ENCODE data around the gene PLEKHA1. TPM values are rescaled to one million over a fixed set of nuclear protein-coding genes. Genes with fewer than 3 reads are reported as not detected.

The PLEKHA1 gene
- total RNA-seq, 4 donors from 2014 or later = 51.4 to 101 (median 62.1) TPM

DNA sequence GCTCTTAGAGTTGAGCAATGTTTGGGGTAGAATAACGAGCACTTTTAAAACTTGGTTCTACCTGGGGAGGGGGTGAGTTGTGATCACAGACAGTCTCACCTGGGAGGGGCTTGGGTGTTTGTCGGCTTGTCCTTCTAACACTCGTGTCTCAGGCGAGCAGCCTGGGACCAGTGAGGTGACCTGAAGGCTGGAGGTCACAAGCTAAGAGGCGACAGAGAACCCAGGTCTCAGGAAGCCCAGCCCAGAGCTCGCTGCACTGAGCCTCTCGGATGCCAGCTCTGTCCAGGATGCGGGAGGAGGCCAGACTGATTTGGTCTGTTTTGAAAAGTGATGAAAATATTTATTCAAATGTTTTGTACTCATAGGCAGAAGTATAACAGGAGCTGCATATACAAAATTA, 98.6 kb downstream of the PLEKHA1 start:
- H3K4me1 ChIP-seq = peaks cover 51 to 68% (median 64%) of the 10 kb centered on the region in 4 donors
- H3K27ac ChIP-seq (replicated peaks in 1 of 4) = no peak overlapping the region
- H3K36me3 ChIP-seq = peaks cover 0 to 4% (median 0%) of the 10 kb centered on the region in 4 donors
- DNase-seq (ENCODE audit: extremely low spot score) = no peak
- H3K4me3 ChIP-seq = no peak overlapping the region
- no peak for TF ChIP-seq POLR2A (IDR thresholded peaks at IDR 0.05; ENCODE audit: low read depth)
- TF ChIP-seq, protein P1, sequence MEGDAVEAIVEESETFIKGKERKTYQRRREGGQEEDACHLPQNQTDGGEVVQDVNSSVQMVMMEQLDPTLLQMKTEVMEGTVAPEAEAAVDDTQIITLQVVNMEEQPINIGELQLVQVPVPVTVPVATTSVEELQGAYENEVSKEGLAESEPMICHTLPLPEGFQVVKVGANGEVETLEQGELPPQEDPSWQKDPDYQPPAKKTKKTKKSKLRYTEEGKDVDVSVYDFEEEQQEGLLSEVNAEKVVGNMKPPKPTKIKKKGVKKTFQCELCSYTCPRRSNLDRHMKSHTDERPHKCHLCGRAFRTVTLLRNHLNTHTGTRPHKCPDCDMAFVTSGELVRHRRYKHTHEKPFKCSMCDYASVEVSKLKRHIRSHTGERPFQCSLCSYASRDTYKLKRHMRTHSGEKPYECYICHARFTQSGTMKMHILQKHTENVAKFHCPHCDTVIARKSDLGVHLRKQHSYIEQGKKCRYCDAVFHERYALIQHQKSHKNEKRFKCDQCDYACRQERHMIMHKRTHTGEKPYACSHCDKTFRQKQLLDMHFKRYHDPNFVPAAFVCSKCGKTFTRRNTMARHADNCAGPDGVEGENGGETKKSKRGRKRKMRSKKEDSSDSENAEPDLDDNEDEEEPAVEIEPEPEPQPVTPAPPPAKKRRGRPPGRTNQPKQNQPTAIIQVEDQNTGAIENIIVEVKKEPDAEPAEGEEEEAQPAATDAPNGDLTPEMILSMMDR (IDR thresholded peaks at IDR 0.05) = no peak
- TF ChIP-seq POLR2AphosphoS5 (IDR thresholded peaks at IDR 0.05) = no peak
- TF ChIP-seq EP300 (IDR thresholded peaks at IDR 0.05) = no peak
- H3K9me3 ChIP-seq = no peaks in the 10 kb centered on the region
- WGBS = 89% methylated on average over 8 of the region's 8 CpGs
- intact Hi-C loops (cut with DNase I) = no loop called here
- H3K27me3 ChIP-seq = no peaks in the 10 kb centered on the region

DNA sequence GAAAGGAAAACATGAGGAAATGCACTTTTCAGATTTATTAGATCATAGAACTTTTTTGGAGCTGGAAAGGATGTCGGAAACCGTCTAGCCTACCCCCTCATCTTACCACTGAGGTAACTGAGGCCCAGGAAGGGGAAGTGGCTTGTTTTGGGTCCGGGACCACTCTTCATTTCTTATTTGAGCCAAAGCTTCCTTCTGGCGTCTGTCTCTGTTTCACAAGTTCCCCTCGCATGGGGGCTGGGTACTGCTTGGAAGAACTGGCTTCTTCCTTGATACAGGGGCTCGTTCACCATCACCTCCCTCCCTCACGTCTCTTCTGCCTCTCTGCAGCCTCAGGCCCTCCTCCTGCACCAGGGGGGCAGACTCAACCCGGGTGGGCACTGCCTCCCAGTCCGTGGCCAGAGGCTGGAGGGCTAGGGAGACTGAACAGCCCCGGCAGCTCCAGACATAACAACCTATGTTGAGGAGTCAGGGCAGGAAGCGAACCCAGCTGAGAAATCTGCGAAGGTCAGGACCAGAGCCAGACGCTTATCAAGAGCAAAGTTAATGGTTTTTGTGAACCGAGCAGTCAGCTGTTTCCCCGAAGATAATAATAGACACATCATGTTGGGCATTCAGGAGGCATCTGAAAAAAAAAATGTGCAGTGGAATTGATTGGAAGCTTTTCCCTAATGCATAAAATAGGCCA, 99.8 kb downstream of the PLEKHA1 start:
- Histone ChIP-seq H3K4me3 (no peak overlapping the region), H3K9me3 (no peaks in the 10 kb centered on the region), H3K27me3 (no peaks in the 10 kb centered on the region), H3K4me1 (peaks cover 40 to 65% (median 57%) of the 10 kb centered on the region in 4 donors), H3K27ac (replicated peaks in 1 of 4) (peak overlapping the region; percentile 58 to 78 (median 58)), H3K36me3 (peaks cover 0 to 4% (median 0%) of the 10 kb centered on the region in 4 donors)
- WGBS = 41% methylated on average over 15 of the region's 15 CpGs
- TF ChIP-seq EP300 (IDR thresholded peaks at IDR 0.05) = no peak
- TF ChIP-seq, protein P1 (IDR thresholded peaks at IDR 0.05) = no peak
- TF ChIP-seq POLR2A (IDR thresholded peaks at IDR 0.05; ENCODE audit: low read depth) = no peak
- TF ChIP-seq POLR2AphosphoS5 (IDR thresholded peaks at IDR 0.05) = no peak
- no peak for DNase-seq (ENCODE audit: extremely low spot score)
- intact Hi-C loops (cut with DNase I) = no loop called here

DNA sequence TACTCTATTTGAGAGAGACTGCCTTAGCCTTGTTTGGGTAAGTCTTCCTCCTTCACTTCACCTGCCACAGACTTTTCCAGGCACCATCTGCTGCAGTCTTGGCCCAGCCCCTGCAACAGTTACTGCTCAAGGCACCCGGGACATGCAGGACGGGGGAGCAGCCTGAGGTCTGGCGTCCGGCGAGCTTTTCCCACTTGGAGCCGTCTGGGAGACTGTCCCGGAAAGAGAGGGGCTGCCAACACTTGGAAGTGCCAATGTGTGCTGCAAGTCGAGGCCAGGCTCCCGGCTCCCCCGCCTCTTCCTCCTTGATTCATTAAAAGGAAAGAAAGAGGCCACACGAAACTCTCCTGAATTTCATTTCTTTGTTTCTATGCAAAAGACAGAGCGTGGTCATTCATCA, 100.6 kb downstream of the PLEKHA1 start:
- peaks cover 0 to 4% (median 0%) of the 10 kb centered on the region in 4 donors for H3K36me3 ChIP-seq
- peak overlapping the region; percentile 20 to 26 (median 20) for H3K4me3 ChIP-seq
- H3K27ac ChIP-seq (replicated peaks in 1 of 4) = peak overlapping the region; percentile 58 to 78 (median 58)
- 28% methylated on average over 12 of the region's 12 CpGs for WGBS
- no peak for DNase-seq (ENCODE audit: extremely low spot score)
- peaks cover 33 to 62% (median 50%) of the 10 kb centered on the region in 4 donors for H3K4me1 ChIP-seq
- no peaks in the 10 kb centered on the region for H3K27me3 ChIP-seq
- TF ChIP-seq POLR2AphosphoS5 (IDR thresholded peaks at IDR 0.05) (peak in 1 of 2 donors; percentile 7), POLR2A (IDR thresholded peaks at IDR 0.05; ENCODE audit: low read depth) (no peak)
- intact Hi-C loops (cut with DNase I) = no loop called here
- no peaks in the 10 kb centered on the region for H3K9me3 ChIP-seq

DNA sequence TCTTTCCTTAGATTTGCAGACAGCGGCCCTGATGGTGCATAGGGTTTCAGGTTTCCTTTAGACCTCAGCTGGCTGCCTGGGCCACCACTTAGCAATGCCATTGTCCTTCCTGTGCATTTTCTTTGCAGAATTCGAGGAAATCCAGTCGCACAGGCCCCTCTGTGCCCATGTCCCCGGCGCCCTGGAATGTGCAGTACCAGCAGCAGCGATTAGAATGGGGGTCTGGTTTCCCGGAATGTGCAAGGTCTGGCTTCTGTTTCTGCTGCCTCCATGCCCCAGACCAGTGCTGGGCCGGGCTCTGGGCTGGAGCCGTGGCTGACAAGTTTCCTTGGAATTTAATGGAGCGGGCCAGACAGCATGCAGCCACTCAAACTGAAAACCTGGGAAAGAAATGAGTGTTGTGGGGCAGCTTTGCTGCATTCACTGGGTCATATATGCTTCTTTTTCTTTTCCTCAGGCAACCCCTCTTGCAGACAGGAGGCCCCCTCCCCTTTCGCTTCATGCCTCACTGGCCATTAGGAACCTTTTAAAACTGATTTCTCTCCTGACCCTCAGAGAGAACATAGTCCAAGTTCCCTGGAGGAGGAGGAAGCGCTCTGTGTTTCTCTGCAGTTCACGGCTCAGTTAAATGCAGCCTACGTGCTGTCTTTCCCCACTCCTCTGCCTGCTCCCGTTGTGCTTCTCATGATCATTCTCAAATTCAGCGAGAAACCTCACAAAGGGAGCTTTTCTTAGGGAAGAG, 101.3 kb downstream of the PLEKHA1 start:
- H3K4me3 ChIP-seq = peak overlapping the region in 3 of 4 donors; percentile 20 to 21 (median 20)
- H3K4me1 ChIP-seq = peaks cover 31 to 64% (median 51%) of the 10 kb centered on the region in 4 donors
- H3K27me3 ChIP-seq = no peaks in the 10 kb centered on the region
- WGBS = 47% methylated on average over 10 of the region's 16 CpGs
- DNase-seq (ENCODE audit: extremely low spot score) = no peak
- H3K36me3 ChIP-seq = peaks cover 0 to 4% (median 0%) of the 10 kb centered on the region in 4 donors
- no peaks in the 10 kb centered on the region for H3K9me3 ChIP-seq
- H3K27ac ChIP-seq (replicated peaks in 1 of 4) = peak overlapping the region; percentile 58 to 78 (median 58)
- intact Hi-C loops (cut with DNase I) = no loop called here
- TF ChIP-seq EP300 (IDR thresholded peaks at IDR 0.05) (no peak), POLR2AphosphoS5 (IDR thresholded peaks at IDR 0.05) (no peak), POLR2A (IDR thresholded peaks at IDR 0.05; ENCODE audit: low read depth) (no peak)
- TF ChIP-seq, protein P1 (IDR thresholded peaks at IDR 0.05) = no peak

DNA sequence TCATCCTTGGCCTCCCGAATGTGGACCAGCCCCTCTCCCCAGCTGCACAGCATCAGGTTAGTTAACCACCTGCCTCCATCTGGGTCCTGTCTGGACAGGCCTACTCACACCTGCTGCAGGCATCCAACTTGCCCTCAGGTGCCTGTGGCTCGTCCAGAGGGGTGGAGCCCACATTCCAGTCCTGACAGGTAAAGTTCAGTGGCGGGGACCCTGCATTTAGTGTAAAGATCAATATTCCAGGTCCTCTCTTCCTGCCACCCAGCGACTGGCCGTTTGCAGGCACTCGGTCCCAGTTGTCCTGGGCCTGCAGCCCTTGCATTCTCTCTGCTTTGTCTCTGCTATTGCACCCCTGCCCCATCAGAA, 101.8 kb downstream of the PLEKHA1 start:
- DNase-seq (ENCODE audit: extremely low spot score) = no peak
- 93% methylated on average over 6 of the region's 6 CpGs for WGBS
- Histone ChIP-seq H3K27me3 (no peaks in the 10 kb centered on the region), H3K4me3 (no peak overlapping the region), H3K27ac (replicated peaks in 1 of 4) (peak overlapping the region; percentile 34 to 78 (median 58)), H3K36me3 (peaks cover 0 to 4% (median 0%) of the 10 kb centered on the region in 4 donors), H3K4me1 (peaks cover 31 to 64% (median 51%) of the 10 kb centered on the region in 4 donors), H3K9me3 (no peaks in the 10 kb centered on the region)
- TF ChIP-seq, protein P1 (IDR thresholded peaks at IDR 0.05) = no peak
- TF ChIP-seq EP300 (IDR thresholded peaks at IDR 0.05) = no peak
- TF ChIP-seq POLR2A (IDR thresholded peaks at IDR 0.05; ENCODE audit: low read depth) = no peak
- no peak for TF ChIP-seq POLR2AphosphoS5 (IDR thresholded peaks at IDR 0.05)
- intact Hi-C loops (cut with DNase I) = no loop called here
